GM12878 (cell line): ENCODE measurements around the gene ADK. TPM values are rescaled to one million over a fixed set of nuclear protein-coding genes. Genes with fewer than 3 reads are reported as not detected.

Experiments
- ATF3 ChIP-seq: IDR thresholded peaks from 2 replicates; pipeline ENCODE4 v1.6.1; 2011; ENCODE audit warnings: low read depth, mild to moderate bottlenecking, low read length, moderate library complexity, borderline replicate concordance; ENCODE audit errors: extremely low read depth
- CEBPB ChIP-seq, 2 experiments: fragments of 150-350 bp in 1 of 2; IDR thresholded peaks; 2 replicates each; pipeline ENCODE4 v1.6.1; 2012 to 2014; ENCODE audit warnings: low read depth in 2 of 2, low read length in 2 of 2, borderline replicate concordance in 1 of 2, inconsistent platforms in 1 of 2
- ESRRA ChIP-seq: IDR thresholded peaks from 2 replicates; pipeline ENCODE4 v1.6.1; 2012; ENCODE audit warnings: mild to moderate bottlenecking, low read length, improper control_type of control experiment
- GATAD2B ChIP-seq: fragments of 450-650 bp; conservative IDR thresholded peaks from 2 replicates; pipeline ENCODE4 v1.6.1; 2017; ENCODE audit warnings: low read depth, mild to moderate bottlenecking, moderate library complexity
- HDGF ChIP-seq: fragments of 450-650 bp; IDR thresholded peaks from 2 replicates; pipeline ENCODE4 v1.6.1; 2016; ENCODE audit warnings: antibody characterized with exemption
- IRF3 ChIP-seq: fragments of 450-650 bp; IDR thresholded peaks from 2 replicates; pipeline ENCODE4 v1.6.1; 2014; ENCODE audit warnings: mild to moderate bottlenecking
- MEF2B ChIP-seq: fragments of 450-650 bp; IDR thresholded peaks from 2 replicates; pipeline ENCODE4 v1.6.1; 2018; ENCODE audit warnings: mild to moderate bottlenecking, moderate library complexity; ENCODE audit not compliant: partially characterized antibody, poor library complexity, severe bottlenecking
- PAX5 ChIP-seq: IDR thresholded peaks from 2 replicates; pipeline ENCODE4 v1.6.1; 2011; ENCODE audit warnings: low read depth, low read length, borderline replicate concordance
- PRDM15 ChIP-seq: fragments of 450-650 bp; formaldehyde crosslinking; IDR thresholded peaks from 2 replicates; pipeline ENCODE4 v1.4.0; 2020; ENCODE audit warnings: mild to moderate bottlenecking, moderate library complexity
- REST ChIP-seq: IDR thresholded peaks from 2 replicates; pipeline ENCODE4 v1.6.1; 2012; ENCODE audit warnings: mild to moderate bottlenecking, low read depth, low read length
- SUPT20H ChIP-seq: IDR thresholded peaks from 2 replicates; pipeline ENCODE4 v1.6.1; 2011; ENCODE audit warnings: low read depth, mild to moderate bottlenecking, low read length, moderate library complexity, borderline replicate concordance; ENCODE audit not compliant: control insufficient read depth
- SUZ12 ChIP-seq: fragments of 200-600 bp; sonication (generic); IDR thresholded peaks from one replicate; pipeline ENCODE4 v1.6.1; 2018; ENCODE audit warnings: antibody characterized with exemption, mild to moderate bottlenecking; ENCODE audit not compliant: unreplicated experiment
- ZNF592 ChIP-seq: fragments of 450-650 bp; IDR thresholded peaks from 2 replicates; pipeline ENCODE4 v1.6.1; 2017; ENCODE audit warnings: mild to moderate bottlenecking, moderate library complexity
- ZZZ3 ChIP-seq: IDR thresholded peaks from 2 replicates; pipeline ENCODE4 v1.6.1; 2011; ENCODE audit warnings: low read depth; ENCODE audit not compliant: control insufficient read depth, insufficient read length
- polyA plus RNA-seq, 11 experiments: library from polyadenylated mRNA; depleted of rRNA in 4 of 11; unstranded in 6 of 11; stranded (reverse) in 5 of 11; fragments of >200 nt; fragmentation: Nextera tagmentation in 4 of 11; fragmentation: Illumina TruSeq in 1 of 11; extraction: Ambion mirVana in 4 of 11; extraction: Trizol in 1 of 11; gene quantifications; 1 replicate in 1 of 11; 2 replicates in 10 of 11; pipeline versions ENCODE4 v1.2.1 to v1.2.3, GENCODE V29; 2011 to 2016; ENCODE audit warnings: inconsistent platforms in 2 of 11, missing spikeins in 2 of 11, low read depth in 1 of 11
- total RNA-seq, 4 experiments: library from RNA; depleted of rRNA in 3 of 4; stranded (reverse); fragments of >200 nt in 3 of 4; fragmentation: Illumina TruSeq in 1 of 4; extraction: Trizol in 1 of 4; gene quantifications; 2 replicates each; pipeline versions ENCODE4 v1.2.1 to v1.2.3, GENCODE V29; 2013 to 2021

The ADK gene
- total and polyA plus RNA-seq, 10 of the 15 experiments (the other 5 are each of a cell fraction or from before 2014, with no cell fraction given): 42.0 to 151 (median 81.6) TPM

- TF ChIP-seq ATF3: no peak
- TF ChIP-seq IRF3: no peak
- peak; percentile 99 for TF ChIP-seq MEF2B
- TF ChIP-seq SUPT20H: no peak
- TF ChIP-seq GATAD2B: peak; percentile 98
- TF ChIP-seq PAX5: peak; percentile 95
- no peak for TF ChIP-seq HDGF
- TF ChIP-seq SUZ12: no peak
- TF ChIP-seq ZNF592: peak; percentile 7; the same call in 1 of the 2 replicates
- TF ChIP-seq REST: no peak
- no peak for TF ChIP-seq ZZZ3
- no peak for TF ChIP-seq PRDM15 (CRISPR knock-in tag)
- TF ChIP-seq CEBPB (IDR thresholded peaks at IDR 0.05; ENCODE audit: borderline replicate concordance in 1 of 2, low read depth in 2 of 2, low read length in 2 of 2): peak in 1 of 2 experiments; percentile 91; a peak in 1 of 4 replicates
- TF ChIP-seq ESRRA: no peak
These were observed 434.4 kb downstream of the ADK start (continued) for GRCh38 chr10:74585231-74586087.
